Stimulated activated CD4-positive, alpha-beta T cell treated with anti-CD3 and anti-CD28 coated beads, TNF-alpha, amount 100 ng/mL, for 1 hour (primary cell): Measurements from ENCODE around the gene TDRD9.
A peak's percentile ranks its signal among the peaks of the same experiment; 100 is the strongest.
"Not testable (repeated sequence)": the region's sequence is repeated elsewhere in the genome, so short reads cannot be mapped to it uniquely, and the experiment has no call there.

Experiments used
- DNase-seq, 3 donors: peaks; one replicate each; pipeline ENCODE4 v3.0.0-alpha.2; 2020; ENCODE audit warnings: low read depth in 3 of 3, low spot score in 1 of 3

Gene TDRD9

DNA sequence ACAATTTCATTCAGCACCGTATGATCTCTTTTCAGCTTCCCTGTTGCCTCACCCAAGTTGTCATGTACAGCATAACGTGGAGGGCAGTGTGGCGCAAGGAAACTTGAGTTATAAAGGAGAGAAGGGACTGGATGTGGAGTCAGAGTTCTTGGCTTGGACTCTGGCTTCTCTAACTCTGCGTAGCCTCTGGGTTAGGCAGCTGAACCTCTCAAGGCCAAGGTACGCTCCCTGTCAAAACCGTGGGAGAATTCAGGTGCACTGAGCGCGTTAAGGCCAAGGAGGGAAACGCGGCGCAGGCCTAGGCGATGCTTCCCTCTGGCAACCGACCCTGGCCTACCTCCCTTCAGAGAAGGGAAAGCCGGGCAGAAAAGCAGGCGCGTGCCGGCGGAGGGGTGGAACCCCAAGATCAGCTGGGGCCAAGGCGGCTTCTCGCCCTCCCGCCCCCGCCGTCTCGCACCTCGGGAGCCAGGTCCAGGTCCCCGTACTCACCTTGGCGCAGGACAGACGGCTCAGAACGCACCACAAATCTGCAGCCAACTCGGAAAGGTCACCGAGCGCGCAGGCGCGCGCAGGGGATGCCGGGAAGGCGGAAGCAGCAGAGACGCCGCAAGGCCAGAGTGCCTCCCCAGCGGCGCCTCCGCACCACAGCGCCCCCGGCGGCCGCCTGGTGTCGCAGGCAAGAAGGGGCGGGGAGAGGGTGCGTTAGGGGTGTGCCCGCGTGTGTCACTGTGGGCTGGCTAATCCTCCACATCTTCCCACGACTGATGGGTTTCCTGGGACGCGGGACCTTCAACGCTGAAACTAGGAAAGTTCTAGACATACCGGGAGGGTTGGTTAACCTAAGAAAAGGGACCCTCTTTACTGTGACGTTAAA lies 7.0 kb upstream of the TDRD9 start:
- DNase-seq, result peak; percentile 82 to 96 (median 89)

DNA sequence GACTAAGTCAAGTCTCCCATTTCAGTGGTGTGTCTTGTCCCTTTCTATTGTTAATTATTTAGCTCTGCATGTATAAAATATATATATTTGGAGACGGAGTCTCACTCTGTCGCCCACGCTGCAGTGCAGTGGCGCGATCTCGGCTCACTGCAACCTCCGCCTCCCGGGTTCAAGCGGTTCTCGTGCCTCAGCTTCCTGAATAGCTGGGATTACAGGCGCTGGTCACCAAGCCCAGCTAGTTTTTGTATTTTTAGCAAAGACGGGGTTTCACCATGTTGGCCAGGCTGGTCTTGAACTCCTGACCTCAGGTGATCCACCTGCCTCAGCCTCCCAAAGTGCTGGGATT lies 6.4 kb upstream of the TDRD9 start:
- DNase-seq, result not testable (repeated sequence)

DNA sequence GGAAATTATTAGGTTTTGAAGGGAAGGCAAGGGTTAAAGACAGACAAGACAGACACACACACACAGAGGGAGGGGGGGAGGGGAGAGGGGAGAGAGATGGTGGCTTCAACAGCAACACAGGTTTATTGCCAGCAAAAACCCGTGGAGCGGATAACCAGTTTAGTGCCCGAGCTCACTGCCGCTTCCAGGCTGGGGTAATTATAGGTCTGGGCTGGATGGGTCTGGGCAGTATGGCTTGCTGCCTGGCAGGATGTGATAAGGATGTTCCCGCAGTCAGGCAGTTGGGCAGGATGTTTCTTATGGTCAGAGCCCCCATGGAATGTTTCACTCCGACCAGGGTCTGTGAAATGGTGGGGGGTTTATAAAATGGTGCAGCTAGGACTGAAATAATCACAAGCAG lies 4.4 kb upstream of the TDRD9 start:
- no peak for DNase-seq

GRCh38 chr14:103925316-103925715 lies 2.9 kb upstream of the TDRD9 start:
- no peak for DNase-seq

GRCh38 chr14:103927566-103927965 lies 690 bp upstream of the TDRD9 start:
- DNase-seq, result no peak

DNA sequence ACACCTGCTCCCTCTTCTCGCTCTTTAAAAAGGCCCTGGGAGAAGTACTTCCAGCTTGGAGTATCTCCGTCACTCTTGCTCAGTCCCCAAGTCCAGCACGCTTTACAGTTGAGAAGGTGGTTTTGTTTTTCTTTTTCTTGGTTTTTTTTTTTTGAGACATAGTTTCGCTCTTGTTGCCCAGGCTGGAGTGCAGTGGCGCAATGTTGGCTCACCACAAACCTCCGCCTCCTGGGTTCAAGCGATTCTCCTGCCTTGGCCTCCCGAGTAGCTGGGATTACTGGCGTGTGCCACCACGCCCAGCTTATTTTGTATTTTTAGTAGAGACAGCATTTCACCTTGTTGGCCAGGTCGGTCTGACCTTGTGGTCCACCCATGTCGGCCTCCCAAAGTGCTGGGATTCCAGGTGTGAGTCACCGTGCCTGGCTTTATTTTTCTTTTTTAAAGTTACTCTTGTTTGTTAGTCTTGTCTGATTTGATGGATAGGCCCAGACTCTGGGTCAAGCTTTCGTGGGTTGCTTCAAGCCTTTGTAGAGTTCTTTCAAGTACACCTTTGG lies 1.9 kb downstream of the TDRD9 start:
- no peak for DNase-seq

DNA sequence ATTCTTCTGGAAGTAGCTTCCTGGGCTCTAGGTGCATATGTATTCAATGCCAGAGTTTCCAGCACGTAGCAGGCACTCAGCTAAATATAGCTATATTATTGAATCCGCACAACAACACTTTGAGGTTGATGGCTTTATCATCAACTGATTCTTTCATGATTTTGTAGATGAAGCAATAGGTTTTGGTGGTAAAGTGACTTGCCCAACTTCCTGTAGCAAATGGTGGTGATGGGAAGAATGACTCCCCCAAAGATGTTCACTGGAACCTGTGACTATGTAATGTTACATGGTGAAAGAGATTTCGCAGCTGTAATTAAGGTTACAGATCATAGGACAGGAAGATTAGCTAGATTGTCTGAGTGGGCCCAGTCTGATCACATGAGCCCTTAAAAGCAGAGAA lies 3.2 kb downstream of the TDRD9 start:
- DNase-seq, result no peak

DNA sequence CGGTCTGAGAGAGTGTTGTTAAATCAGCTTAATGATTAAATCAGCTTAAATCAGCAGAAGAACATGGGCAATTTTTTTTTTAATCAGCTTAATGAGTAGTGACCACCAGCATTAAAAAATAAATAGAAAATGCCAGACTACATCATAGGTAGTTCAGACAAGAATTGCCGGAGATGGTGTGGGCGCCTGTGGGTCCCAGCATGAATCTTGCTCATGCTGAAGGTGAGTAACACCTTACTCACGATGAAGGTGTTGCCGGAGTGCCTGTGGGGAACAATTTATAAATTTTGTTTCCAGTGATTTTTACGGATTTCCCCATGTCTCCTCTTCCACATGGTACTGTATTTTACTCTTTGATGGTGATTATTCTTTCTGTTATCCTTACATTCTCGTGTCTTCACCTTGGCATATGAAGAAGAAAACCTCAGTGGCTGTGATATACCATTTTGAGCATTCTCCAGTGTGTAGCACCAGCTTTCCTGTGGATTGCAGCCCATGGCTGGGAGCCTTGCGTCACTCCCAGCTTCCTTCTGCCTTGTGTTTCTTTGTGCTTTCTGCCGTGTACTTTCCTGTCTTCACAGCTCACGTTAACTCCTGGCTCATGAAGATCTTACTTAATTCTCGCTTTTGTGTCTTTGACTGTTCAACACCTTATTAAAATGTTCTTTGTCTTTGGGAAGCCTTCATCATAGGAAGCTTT lies 4.7 kb downstream of the TDRD9 start:
- no peak for DNase-seq

DNA sequence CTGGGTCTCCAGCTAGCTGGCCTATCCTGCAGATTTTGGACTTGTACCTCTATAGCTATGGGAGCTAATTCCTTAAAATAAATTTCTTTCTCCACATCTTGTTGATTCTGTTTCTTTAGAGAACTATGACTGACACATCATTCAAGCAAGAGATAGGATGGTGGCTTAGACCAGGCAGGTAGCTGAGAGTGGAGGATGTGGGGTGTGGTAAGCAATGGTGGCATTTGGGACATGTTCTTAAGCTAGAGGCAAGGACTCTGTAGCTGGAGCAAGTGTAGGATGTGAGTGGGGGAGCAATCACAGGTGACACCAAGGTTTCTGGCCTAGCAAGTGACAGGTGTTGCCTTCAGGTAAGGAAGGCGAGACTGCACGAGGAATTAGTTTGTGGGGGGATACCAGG lies 6.8 kb downstream of the TDRD9 start:
- no peak for DNase-seq

GRCh38 chr14:103941462-103941861 lies 13.2 kb downstream of the TDRD9 start:
- DNase-seq, result no peak

GRCh38 chr14:103941973-103942736 lies 13.9 kb downstream of the TDRD9 start, which contains the start of gene RD3L:
RD3L (minus strand) TSS chr14:103942529; CDS start chr14:103941695, 834 bp downstream.
- no peak for DNase-seq

DNA sequence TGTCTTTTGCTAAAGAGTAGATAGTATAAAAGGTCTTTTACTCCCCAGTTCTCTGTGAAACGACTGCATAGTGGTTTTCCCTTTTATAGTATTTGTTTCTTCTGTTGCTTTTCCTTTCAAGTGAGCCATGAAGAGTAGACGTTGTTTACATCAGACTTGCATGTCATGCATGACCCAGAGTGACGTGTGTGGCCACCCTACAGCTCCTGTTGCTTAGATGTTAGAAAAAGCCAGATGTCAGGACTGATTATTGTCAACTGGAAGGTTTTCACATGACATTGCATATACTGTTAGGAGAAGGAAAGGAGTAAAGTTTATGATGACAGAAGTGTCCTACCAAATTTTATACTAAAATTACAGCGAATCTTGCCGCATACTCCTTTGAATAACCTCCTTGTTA lies 15.4 kb downstream of the TDRD9 start:
- no peak for DNase-seq

- no peak for DNase-seq
Observed at GRCh38 chr14:103946975-103947374, 18.7 kb downstream of the TDRD9 start.

DNA sequence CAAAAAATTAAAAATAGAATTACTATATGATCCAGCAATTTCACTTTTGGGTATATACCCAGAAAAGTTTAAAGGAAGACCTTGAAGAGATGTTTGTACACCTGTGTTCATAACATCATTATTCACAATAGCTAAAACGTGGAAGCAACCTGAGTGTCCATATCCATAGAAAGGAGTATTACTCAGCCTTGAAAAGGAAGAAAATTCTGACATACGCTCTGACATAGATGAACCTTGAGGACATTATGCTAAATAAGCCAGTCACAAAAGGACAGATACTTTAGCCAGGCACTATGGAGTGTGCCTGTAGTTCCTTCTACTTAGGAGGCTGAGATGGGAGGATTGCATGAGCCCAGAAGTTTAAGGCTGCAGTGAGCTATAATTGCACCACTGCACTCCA lies 20.2 kb downstream of the TDRD9 start:
- DNase-seq, result no peak

GRCh38 chr14:103949131-103949790 lies 21.0 kb downstream of the TDRD9 start:
- no peak for DNase-seq

DNA sequence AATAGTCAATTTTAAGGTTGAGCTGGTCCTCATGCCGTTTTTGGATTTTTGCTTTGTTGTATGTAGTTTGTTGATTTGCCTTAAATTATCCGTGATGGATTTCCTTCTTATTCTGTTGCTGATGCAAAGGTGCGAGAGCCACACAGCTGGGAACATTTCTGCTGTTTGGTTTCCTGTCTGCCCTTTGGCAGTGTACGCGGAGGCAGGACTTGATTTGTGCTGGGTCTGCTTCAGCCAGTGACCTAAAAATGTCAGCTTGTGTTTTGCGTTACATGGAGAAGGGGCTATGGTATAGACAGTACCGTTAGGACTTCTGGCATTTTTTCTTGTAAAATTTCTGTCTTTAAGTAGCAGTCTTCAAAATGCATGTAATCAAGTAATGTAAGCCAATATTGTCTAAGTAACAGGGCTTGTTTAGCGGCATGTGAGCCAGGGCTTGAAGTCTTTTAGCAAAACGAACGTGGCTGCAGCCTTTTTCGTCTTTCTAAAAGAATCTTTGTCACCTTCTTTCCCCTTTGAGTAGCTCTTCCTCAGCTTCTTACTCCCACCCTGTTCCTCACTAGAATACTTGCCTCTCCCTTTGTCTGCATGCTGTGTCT lies 32.3 kb downstream of the TDRD9 start:
- DNase-seq, result no peak

- DNase-seq, result no peak
Observed at GRCh38 chr14:103961928-103962578, 33.8 kb downstream of the TDRD9 start.

GRCh38 chr14:103966631-103967030 lies 38.4 kb downstream of the TDRD9 start:
- DNase-seq, result no peak

GRCh38 chr14:103969961-103970360 lies 41.7 kb downstream of the TDRD9 start:
- no peak for DNase-seq

GRCh38 chr14:103973354-103973753 lies 45.1 kb downstream of the TDRD9 start:
- no peak for DNase-seq
